ENCODE data around the gene FDX2. TPM values are rescaled to one million over a fixed set of nuclear protein-coding genes. Genes with fewer than 3 reads are reported as not detected.
A peak's percentile ranks its signal among the peaks of the same experiment; 100 is the strongest.

FDX2 gene
- total RNA-seq, 1 experiment from 2014 or later: 25.5 TPM

DNA sequence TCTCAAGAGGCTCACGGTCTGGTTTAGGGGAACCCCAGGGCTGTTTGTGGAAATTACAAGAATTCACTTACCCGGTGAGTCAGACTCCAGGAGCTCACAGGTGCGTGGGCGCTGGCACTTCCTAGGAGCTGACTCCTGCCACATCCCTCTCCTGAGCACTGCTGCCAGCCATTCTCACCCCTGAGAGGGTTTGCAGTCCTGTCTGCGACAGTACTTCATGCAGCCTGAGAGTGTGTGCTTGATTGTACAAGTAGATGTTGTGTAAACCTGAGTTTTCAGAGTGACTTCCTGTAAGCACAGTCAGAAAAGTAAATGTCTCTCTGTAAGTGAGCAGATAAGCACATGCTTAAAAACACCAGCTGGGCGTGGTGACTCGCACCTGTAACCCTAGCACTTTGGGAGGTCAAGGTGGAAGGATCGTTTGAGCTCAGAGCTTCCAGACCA, 55.7 kb downstream of the FDX2 start:
- no TSS peak for BruUV-seq (replicated peaks)
- Histone ChIP-seq H3K4me3 (ENCODE audit: low read depth in 2 of 2, low read length in 2 of 2) (no peak overlapping the region), H3K9me3 (ENCODE audit: control insufficient read depth, insufficient read depth, low read depth, low read length) (no peaks in the 10 kb centered on the region), H3K27ac (ENCODE audit: low read length) (no peak overlapping the region), H3K36me3 (ENCODE audit: control insufficient read depth, insufficient read depth, low read length) (no peaks in the 10 kb centered on the region), H3K4me1 (ENCODE audit: control insufficient read depth, insufficient read depth, low read length) (peaks cover 6% of the 10 kb centered on the region; the same call in 1 of the 2 replicates), H3K27me3 (ENCODE audit: control insufficient read depth, insufficient read depth, low read length) (no peaks in the 10 kb centered on the region)
- in situ Hi-C loops (cut with HindIII; ENCODE audit: low pct_unique_long_range_greater_than_20kb, low sequenced_read_pairs): no loop called here
- CTCF ChIA-PET: interaction anchor here (1.8 kb wide), 2 partner anchors 129 to 132 kb away, joined by 5 to 13 read pairs; no protein-coding TSS in a partner anchor
- POLR2A ChIA-PET: interaction anchor here (0.6 to 1.3 kb wide), 3 partner anchors 26 to 61 kb away, joined by 3 to 6 read pairs (median 3); no protein-coding TSS in a partner anchor
- TF ChIP-seq, protein P1, sequence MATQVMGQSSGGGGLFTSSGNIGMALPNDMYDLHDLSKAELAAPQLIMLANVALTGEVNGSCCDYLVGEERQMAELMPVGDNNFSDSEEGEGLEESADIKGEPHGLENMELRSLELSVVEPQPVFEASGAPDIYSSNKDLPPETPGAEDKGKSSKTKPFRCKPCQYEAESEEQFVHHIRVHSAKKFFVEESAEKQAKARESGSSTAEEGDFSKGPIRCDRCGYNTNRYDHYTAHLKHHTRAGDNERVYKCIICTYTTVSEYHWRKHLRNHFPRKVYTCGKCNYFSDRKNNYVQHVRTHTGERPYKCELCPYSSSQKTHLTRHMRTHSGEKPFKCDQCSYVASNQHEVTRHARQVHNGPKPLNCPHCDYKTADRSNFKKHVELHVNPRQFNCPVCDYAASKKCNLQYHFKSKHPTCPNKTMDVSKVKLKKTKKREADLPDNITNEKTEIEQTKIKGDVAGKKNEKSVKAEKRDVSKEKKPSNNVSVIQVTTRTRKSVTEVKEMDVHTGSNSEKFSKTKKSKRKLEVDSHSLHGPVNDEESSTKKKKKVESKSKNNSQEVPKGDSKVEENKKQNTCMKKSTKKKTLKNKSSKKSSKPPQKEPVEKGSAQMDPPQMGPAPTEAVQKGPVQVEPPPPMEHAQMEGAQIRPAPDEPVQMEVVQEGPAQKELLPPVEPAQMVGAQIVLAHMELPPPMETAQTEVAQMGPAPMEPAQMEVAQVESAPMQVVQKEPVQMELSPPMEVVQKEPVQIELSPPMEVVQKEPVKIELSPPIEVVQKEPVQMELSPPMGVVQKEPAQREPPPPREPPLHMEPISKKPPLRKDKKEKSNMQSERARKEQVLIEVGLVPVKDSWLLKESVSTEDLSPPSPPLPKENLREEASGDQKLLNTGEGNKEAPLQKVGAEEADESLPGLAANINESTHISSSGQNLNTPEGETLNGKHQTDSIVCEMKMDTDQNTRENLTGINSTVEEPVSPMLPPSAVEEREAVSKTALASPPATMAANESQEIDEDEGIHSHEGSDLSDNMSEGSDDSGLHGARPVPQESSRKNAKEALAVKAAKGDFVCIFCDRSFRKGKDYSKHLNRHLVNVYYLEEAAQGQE (IDR thresholded peaks at IDR 0.05; ENCODE audit: insufficient read depth in 1 of 2, low read depth in 2 of 2, low read length in 1 of 2): no peak
- no peak for TF ChIP-seq SIN3A (IDR thresholded peaks at IDR 0.05; ENCODE audit: borderline replicate concordance, insufficient read depth, low read depth, low read length)
- TF ChIP-seq TCF7L2 (IDR thresholded peaks at IDR 0.05; ENCODE audit: low read depth, low read length): no peak
- TF ChIP-seq POLR2AphosphoS5 (IDR thresholded peaks at IDR 0.05; ENCODE audit: low read depth, low read length): no peak
- TF ChIP-seq CTCF (IDR thresholded peaks at IDR 0.05): no peak
- intact Hi-C loops (cut with micrococcal nuclease; ENCODE audit: unreplicated experiment): no loop called here
- DNase-seq (ENCODE audit: low read depth, low spot score) (no peak), ATAC-seq (peak; percentile 58)

Other genes with a start within 250 kb of the FDX2 start
- gene SHFL, start 229.7 kb downstream of the FDX2 start, total RNA-seq (2021; ENCODE audit: unreplicated experiment): 17.4 TPM
- 0.74 TPM for gene ANGPTL6, start 213.3 kb downstream of the FDX2 start, total RNA-seq (2021; ENCODE audit: unreplicated experiment)
- gene PPAN, start 209.7 kb downstream of the FDX2 start, total RNA-seq (2021; ENCODE audit: unreplicated experiment): 63.3 TPM
- 12.5 TPM for gene P2RY11, start 204.3 kb downstream of the FDX2 start, total RNA-seq (2021; ENCODE audit: unreplicated experiment)
- gene EIF3G, start 196.1 kb downstream of the FDX2 start, total RNA-seq (2021; ENCODE audit: unreplicated experiment): 233 TPM
- gene DNMT1, start 121.1 kb downstream of the FDX2 start, total RNA-seq (2021; ENCODE audit: unreplicated experiment): 168 TPM
- gene S1PR2, start 84.7 kb downstream of the FDX2 start, total RNA-seq (2021; ENCODE audit: unreplicated experiment): 2.9 TPM
- gene MRPL4, start 63.8 kb downstream of the FDX2 start, total RNA-seq (2021; ENCODE audit: unreplicated experiment): 62.8 TPM
- gene ICAM1, start 44.9 kb downstream of the FDX2 start, total RNA-seq (2021; ENCODE audit: unreplicated experiment): 136 TPM
- gene ICAM4, start 29.1 kb downstream of the FDX2 start, total RNA-seq (2021; ENCODE audit: unreplicated experiment): 2.8 TPM
- gene ICAM5, start 26.1 kb downstream of the FDX2 start, total RNA-seq (2021; ENCODE audit: unreplicated experiment): 19.5 TPM
- 1.3 TPM for gene ZGLP1, start 6.2 kb downstream of the FDX2 start, total RNA-seq (2021; ENCODE audit: unreplicated experiment)
- 55.6 TPM for gene RAVER1, start 17.5 kb upstream of the FDX2 start, total RNA-seq (2021; ENCODE audit: unreplicated experiment)
- gene ICAM3, start 23.6 kb upstream of the FDX2 start, total RNA-seq (2021; ENCODE audit: unreplicated experiment): 10.5 TPM
- 104 TPM for gene TYK2, start 64.6 kb upstream of the FDX2 start, total RNA-seq (2021; ENCODE audit: unreplicated experiment)
- 162 TPM for gene CDC37, start 87.5 kb upstream of the FDX2 start, total RNA-seq (2021; ENCODE audit: unreplicated experiment)
- 25.8 TPM for gene PDE4A, start 104.5 kb upstream of the FDX2 start, total RNA-seq (2021; ENCODE audit: unreplicated experiment)
- gene KEAP1, start 187.3 kb upstream of the FDX2 start, total RNA-seq (2021; ENCODE audit: unreplicated experiment): 102 TPM
- gene S1PR5, start 201.4 kb upstream of the FDX2 start, total RNA-seq (2021; ENCODE audit: unreplicated experiment): 3.4 TPM
- 28.0 TPM for gene ATG4D, start 227.9 kb upstream of the FDX2 start, total RNA-seq (2021; ENCODE audit: unreplicated experiment)
- gene KRI1, start 250.0 kb upstream of the FDX2 start, total RNA-seq (2021; ENCODE audit: unreplicated experiment): 34.5 TPM

Measured in Panc1 (cell line).